Aorta (tissue), 5 donors: Measurements from ENCODE around the gene CNR2. TPM values are rescaled to one million over a fixed set of nuclear protein-coding genes. Genes with fewer than 3 reads are reported as not detected.
"Not testable (repeated sequence)": the region's sequence is repeated elsewhere in the genome, so short reads cannot be mapped to it uniquely, and the experiment has no call there.

Experiments
- ATAC-seq: fragments of 200-7000 bp; cut with Tn5 transposase; one replicate; pipeline ENCODE4 v1.9.1; 2022; ENCODE audit warnings: moderate library complexity; ENCODE audit not compliant: low FRiP score
- DNase-seq, 2 donors: peaks; one replicate each; pipeline ENCODE4 v3.0.0-alpha.2; 2020
- H3K27ac ChIP-seq, 2 donors: one replicate each; pipeline ENCODE4 v1.5.1; 2013; ENCODE audit warnings: low read length in 2 of 2, mild to moderate bottlenecking in 2 of 2, moderate library complexity in 2 of 2, control low read depth in 1 of 2, inconsistent platforms in 1 of 2, low read depth in 1 of 2
- H3K27me3 ChIP-seq, 2 donors: one replicate each; pipeline ENCODE4 v1.6.1; 2013; ENCODE audit warnings: control low read depth in 1 of 2, low read length in 1 of 2, mild to moderate bottlenecking in 1 of 2, moderate library complexity in 1 of 2; ENCODE audit not compliant: insufficient read depth in 2 of 2, control insufficient read depth in 1 of 2
- H3K36me3 ChIP-seq, 2 donors: one replicate each; pipeline ENCODE4 v1.6.1; 2013; ENCODE audit warnings: control low read depth in 1 of 2, low read length in 1 of 2, mild to moderate bottlenecking in 1 of 2; ENCODE audit not compliant: insufficient read depth in 2 of 2, control insufficient read depth in 1 of 2
- H3K4me1 ChIP-seq, 2 donors: one replicate each; pipeline ENCODE4 v1.6.1; 2013; ENCODE audit warnings: low read length in 2 of 2, control low read depth in 1 of 2, mild to moderate bottlenecking in 1 of 2, moderate library complexity in 1 of 2; ENCODE audit not compliant: insufficient read depth in 2 of 2, control insufficient read depth in 1 of 2
- H3K4me3 ChIP-seq, 2 donors: one replicate each; pipeline ENCODE4 v1.5.1; 2013; ENCODE audit warnings: low read length in 2 of 2, control low read depth in 1 of 2, mild to moderate bottlenecking in 1 of 2
- H3K9me3 ChIP-seq: one replicate; pipeline ENCODE4 v1.6.1; 2013; ENCODE audit warnings: mild to moderate bottlenecking, low read length; ENCODE audit not compliant: control insufficient read depth
- WGBS, 2 donors: extraction: QIAGEN DNeasy Blood & Tissue Kit; methylation state at CpG; one replicate each; pipeline ENCODE4 v1.1.7; 2013; 5-methylcytosine and 5-hydroxymethylcytosine counted together
- intact Hi-C, 2 donors: fragments of 100-400 bp; cut with DNase I; formaldehyde crosslinking; loops; one replicate each; pipeline versions ENCODE4 v1.14.2 to v1.15.0; 2022
- polyA plus RNA-seq, 2 donors: library from polyadenylated mRNA; stranded (reverse); fragments of 200-250 nt; gene quantifications; one replicate each; pipeline ENCODE4 v1.2.3, GENCODE V29; 2013
- total RNA-seq, 2 donors: library from RNA; stranded (reverse); fragmentation: NEBNext Ultra II Directional; extraction: Animal tissue kit (Norgen Biotek cat#: 25700); gene quantifications; one replicate each; pipeline ENCODE4 v1.2.1, GENCODE V29; 2021
- donor health status: healthy with polysubstance abuse.
- donor health status: Bipolar disorder and iron deficiency.
- donor health status: DM: no; HTN: no; CAD: no.
- donor health status: DM: no; HTN: no; CAD: no.
- donor health status: DM: yes; HTN: yes; CAD: no.

Gene CNR2
- total and polyA plus RNA-seq, 4 donors = 0.06 to 0.15 (median 0.10) TPM

GRCh38 chr1:23845163-23845562, 68.0 kb downstream of the CNR2 start:
- Histone ChIP-seq H3K27me3 (no peaks in the 10 kb centered on the region), H3K36me3 (peaks cover 2 to 5% of the 10 kb centered on the region in 2 donors), H3K9me3 (no peaks in the 10 kb centered on the region), H3K4me3 (no peak overlapping the region), H3K27ac (no peak overlapping the region), H3K4me1 (no peaks in the 10 kb centered on the region)
- no peak for DNase-seq
- 95 to 99% methylated on average over 2 of the region's 2 CpGs for WGBS, 2 donors
- ATAC-seq = no peak
- intact Hi-C loops = no loop called here

- H3K27ac ChIP-seq = no peak overlapping the region
- intact Hi-C loops = no loop called here
- no peaks in the 10 kb centered on the region for H3K4me1 ChIP-seq
- no peaks in the 10 kb centered on the region for H3K9me3 ChIP-seq
- DNase-seq = no peak
- H3K4me3 ChIP-seq = no peak overlapping the region
- ATAC-seq = no peak
- no peaks in the 10 kb centered on the region for H3K27me3 ChIP-seq
- H3K36me3 ChIP-seq = peaks cover 2 to 5% of the 10 kb centered on the region in 2 donors
- 90% methylated on average over 5 of the region's 5 CpGs for WGBS, 2 donors
Measured at GRCh38 chr1:23843644-23844043, 69.5 kb downstream of the CNR2 start.

DNA sequence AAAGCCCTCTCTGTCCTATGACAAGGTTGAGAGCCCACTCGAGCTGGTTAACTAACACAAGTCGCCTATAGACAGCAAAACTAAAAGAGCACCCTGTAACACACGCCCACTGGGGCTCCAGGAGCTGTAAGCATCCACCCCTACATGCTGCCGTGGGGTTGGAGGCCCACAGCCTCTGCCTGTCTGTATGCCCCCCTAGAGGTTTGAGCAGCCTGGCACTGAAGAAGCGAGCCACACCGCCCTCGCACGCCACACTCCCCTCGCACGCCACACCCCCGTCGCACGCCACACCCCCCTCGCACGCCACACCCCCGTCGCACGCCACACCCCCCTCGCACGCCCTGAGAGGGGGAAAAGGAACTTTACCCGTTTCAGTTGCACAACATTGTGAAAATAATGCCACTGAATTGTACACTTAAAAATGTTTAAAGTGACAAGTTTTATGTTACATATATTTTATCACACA, 74.7 kb downstream of the CNR2 start:
- DNase-seq (peak; percentile 79 to 91), ATAC-seq (peak; percentile 92)
- no peaks in the 10 kb centered on the region for H3K9me3 ChIP-seq
- intact Hi-C loops = no loop called here
- H3K4me1 ChIP-seq = no peaks in the 10 kb centered on the region
- no peak overlapping the region for H3K4me3 ChIP-seq
- 0 to 1% methylated on average over 20 to 21 of the region's 21 CpGs for WGBS, 2 donors
- H3K36me3 ChIP-seq = no peaks in the 10 kb centered on the region
- H3K27me3 ChIP-seq = no peaks in the 10 kb centered on the region
- H3K27ac ChIP-seq = no peak overlapping the region

- Histone ChIP-seq H3K27ac (no peak overlapping the region), H3K4me1 (no peaks in the 10 kb centered on the region), H3K36me3 (no peaks in the 10 kb centered on the region), H3K4me3 (no peak overlapping the region), H3K27me3 (no peaks in the 10 kb centered on the region), H3K9me3 (no peaks in the 10 kb centered on the region)
- intact Hi-C loops = no loop called here
- 15 to 16% methylated on average over 13 of the region's 13 CpGs for WGBS, 2 donors
- ATAC-seq (no peak), DNase-seq (peak in 1 of 2 donors; percentile 46)
Measured at GRCh38 chr1:23837908-23838307, 75.3 kb downstream of the CNR2 start.

GRCh38 chr1:23836037-23836436, 77.1 kb downstream of the CNR2 start:
- Histone ChIP-seq H3K4me3 (no peak overlapping the region), H3K27me3 (no peaks in the 10 kb centered on the region), H3K9me3 (no peaks in the 10 kb centered on the region), H3K27ac (no peak overlapping the region), H3K4me1 (no peaks in the 10 kb centered on the region), H3K36me3 (no peaks in the 10 kb centered on the region)
- WGBS, 2 donors = 75 to 78% methylated on average over 3 of the region's 3 CpGs
- ATAC-seq = no peak
- no peak for DNase-seq
- intact Hi-C loops = no loop called here

- DNase-seq, H3K27ac ChIP-seq, H3K36me3 ChIP-seq, H3K9me3 ChIP-seq, H3K4me3 ChIP-seq, H3K27me3 ChIP-seq, intact Hi-C loops, ATAC-seq, H3K4me1 ChIP-seq: not testable (repeated sequence)
- WGBS, 2 donors = 57 to 58% methylated on average over 6 of the region's 6 CpGs
Measured at GRCh38 chr1:23834156-23834555, 79.0 kb downstream of the CNR2 start.

DNA sequence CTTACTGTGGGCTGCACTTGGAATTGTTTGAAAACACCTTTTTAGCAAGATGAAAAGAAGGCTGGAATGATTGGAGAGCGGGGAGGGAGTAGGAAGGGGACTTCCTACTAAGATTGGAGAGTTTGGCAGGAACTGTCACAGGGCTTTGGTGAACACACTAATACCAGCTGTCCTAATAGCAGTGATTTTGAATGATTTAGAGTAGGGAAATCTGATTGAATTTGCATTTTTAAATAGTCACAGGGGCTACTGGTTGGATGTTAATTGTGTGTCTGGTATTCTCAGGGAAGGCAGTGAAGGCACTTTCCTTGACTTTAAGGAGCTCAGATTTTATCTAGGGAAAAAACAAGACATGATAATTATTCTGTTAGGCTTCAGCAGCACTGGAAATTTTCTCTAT, 85.4 kb downstream of the CNR2 start:
- H3K36me3 ChIP-seq = no peaks in the 10 kb centered on the region
- 85 to 93% methylated on average over 1 of the region's 1 CpG for WGBS, 2 donors
- no peak for ATAC-seq
- H3K9me3 ChIP-seq = no peaks in the 10 kb centered on the region
- H3K27ac ChIP-seq = no peak overlapping the region
- no peak overlapping the region for H3K4me3 ChIP-seq
- no peaks in the 10 kb centered on the region for H3K27me3 ChIP-seq
- intact Hi-C loops = no loop called here
- DNase-seq = no peak
- H3K4me1 ChIP-seq = peaks cover 0 to 1% of the 10 kb centered on the region in 2 donors

GRCh38 chr1:23826590-23826989, 86.6 kb downstream of the CNR2 start:
- WGBS, 2 donors = 96 to 97% methylated on average over 13 of the region's 13 CpGs
- H3K36me3 ChIP-seq, DNase-seq, H3K9me3 ChIP-seq, ATAC-seq, H3K27me3 ChIP-seq, intact Hi-C loops, H3K4me1 ChIP-seq, H3K4me3 ChIP-seq, H3K27ac ChIP-seq: not testable (repeated sequence)

DNA sequence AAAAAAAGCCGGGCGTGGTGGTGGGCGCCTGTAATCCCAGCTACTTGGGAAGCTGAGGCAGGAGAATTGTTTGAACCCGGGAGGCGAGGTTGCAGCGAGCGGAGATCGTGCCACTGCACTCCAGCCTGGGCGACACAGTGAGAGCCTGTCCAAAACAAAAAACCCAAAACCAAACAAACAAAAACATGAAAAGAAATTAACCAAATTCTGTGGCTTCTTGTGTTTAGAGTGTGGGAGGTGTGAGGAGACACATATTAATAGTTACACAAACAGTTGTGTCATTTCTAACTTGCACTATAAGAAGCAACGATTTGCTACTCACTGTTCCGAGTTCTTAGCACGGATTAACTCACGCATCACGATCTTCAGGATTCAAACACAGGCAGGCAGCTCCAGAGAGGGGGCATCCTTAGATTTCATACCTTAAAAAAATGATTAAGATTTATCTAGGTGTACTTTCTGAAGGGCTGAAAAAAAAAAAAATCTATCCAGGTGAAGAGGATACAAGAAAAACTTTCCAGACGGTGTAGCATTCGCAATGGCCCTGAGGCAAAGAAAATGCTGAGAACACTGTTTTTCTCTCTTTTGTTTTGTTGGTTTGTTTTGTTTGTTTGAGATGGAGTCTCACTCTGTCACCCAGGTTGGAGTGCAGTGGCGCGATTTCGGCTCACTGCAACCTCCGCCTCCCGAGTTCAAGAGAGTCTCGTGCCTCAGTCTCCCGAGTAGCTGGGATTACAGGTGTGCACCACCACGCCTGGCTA, 87.2 kb downstream of the CNR2 start:
- H3K27ac ChIP-seq = no peak overlapping the region
- 57 to 66% methylated on average over 22 to 24 of the region's 24 CpGs for WGBS, 2 donors
- no peak for ATAC-seq
- H3K9me3 ChIP-seq = no peaks in the 10 kb centered on the region
- no peaks in the 10 kb centered on the region for H3K36me3 ChIP-seq
- intact Hi-C loops = no loop called here
- H3K27me3 ChIP-seq = no peaks in the 10 kb centered on the region
- peak overlapping the region in 1 of 2 donors; percentile 91 for H3K4me3 ChIP-seq
- no peak for DNase-seq
- peaks cover 0 to 1% of the 10 kb centered on the region in 2 donors for H3K4me1 ChIP-seq
